HepG2 (cell line): ENCODE results near the gene TRIP4. TPM values are rescaled to one million over a fixed set of nuclear protein-coding genes. Genes with fewer than 3 reads are reported as not detected.

Source experiments
- CBX5 ChIP-seq: sonication (generic); formaldehyde crosslinking; IDR thresholded peaks from 2 replicates; pipeline ENCODE4 v1.4.0; 2020; ENCODE audit warnings: missing genetic modification reagents, borderline replicate concordance
- CREB1 ChIP-seq, 2 experiments: fragments of 450-650 bp in 1 of 2; IDR thresholded peaks; 2 replicates each; pipeline ENCODE4 v1.6.1; 2016 to 2017; ENCODE audit warnings: control low read depth in 1 of 2, mild to moderate bottlenecking in 1 of 2, missing compliant biosample characterization in 1 of 2, missing genetic modification characterization in 1 of 2
- ETV6 ChIP-seq: sonication (generic); formaldehyde crosslinking; conservative IDR thresholded peaks from 2 replicates; pipeline ENCODE4 v1.4.0; 2020; ENCODE audit warnings: missing genetic modification reagents
- HNRNPL ChIP-seq: fragments of 200-400 bp; formaldehyde crosslinking; IDR thresholded peaks from 2 replicates; pipeline ENCODE4 v1.6.1; 2017; ENCODE audit warnings: mild to moderate bottlenecking, low read depth, low read length
- KDM6A ChIP-seq: IDR thresholded peaks from 2 replicates; pipeline ENCODE4 v1.6.1; 2016; ENCODE audit warnings: low read depth
- NBN ChIP-seq: fragments of 450-650 bp; conservative IDR thresholded peaks from 2 replicates; pipeline ENCODE4 v1.6.1; 2017
- NFRKB ChIP-seq: fragments of 450-650 bp; IDR thresholded peaks from 2 replicates; pipeline ENCODE4 v1.6.1; 2017
- POGZ ChIP-seq: sonication (generic); formaldehyde crosslinking; IDR thresholded peaks from 2 replicates; pipeline ENCODE4 v1.4.0; 2020; ENCODE audit warnings: mild to moderate bottlenecking, missing genetic modification reagents
- RCOR2 ChIP-seq: IDR thresholded peaks from 2 replicates; pipeline ENCODE4 v1.6.1; 2016; ENCODE audit warnings: missing biosample characterization, missing genetic modification reagents
- SALL1 ChIP-seq: sonication (generic); formaldehyde crosslinking; IDR thresholded peaks from 2 replicates; pipeline ENCODE4 v1.8.0; 2022; ENCODE audit warnings: mild to moderate bottlenecking, missing genetic modification reagents
- TBL1XR1 ChIP-seq: fragments of 150-350 bp; IDR thresholded peaks from 2 replicates; pipeline ENCODE4 v1.6.1; 2014; ENCODE audit warnings: borderline replicate concordance, low read length; ENCODE audit not compliant: partially characterized antibody
- TEAD2 ChIP-seq: sonication (generic); formaldehyde crosslinking; IDR thresholded peaks from 2 replicates; pipeline ENCODE4 v1.9.0; 2021; ENCODE audit warnings: missing genetic modification reagents
- ZNF224 ChIP-seq: sonication (generic); formaldehyde crosslinking; IDR thresholded peaks from 2 replicates; pipeline ENCODE4 v1.5.0; 2020; ENCODE audit warnings: mild to moderate bottlenecking, missing genetic modification reagents
- ZNF543 ChIP-seq: sonication (generic); formaldehyde crosslinking; IDR thresholded peaks from 2 replicates; pipeline ENCODE4 v1.4.0; 2020; ENCODE audit warnings: mild to moderate bottlenecking, missing genetic modification reagents
- ZNF550 ChIP-seq: sonication (generic); formaldehyde crosslinking; IDR thresholded peaks from 2 replicates; pipeline ENCODE4 v1.4.0; 2020; ENCODE audit warnings: mild to moderate bottlenecking, missing genetic modification reagents, borderline replicate concordance
- polyA plus RNA-seq, 8 experiments: library from polyadenylated mRNA; depleted of rRNA in 3 of 8; stranded (reverse) in 7 of 8; unstranded in 1 of 8; fragments of >200 nt; fragmentation: Illumina TruSeq in 4 of 8; extraction: Trizol in 4 of 8; gene quantifications; 2 replicates each; pipeline versions ENCODE4 v1.2.1 to v1.2.3, GENCODE V29; 2011 to 2016; ENCODE audit warnings: low read depth in 4 of 8, missing spikeins in 1 of 8, mixed read lengths in 1 of 8; ENCODE audit not compliant: insufficient read depth in 1 of 8
- total RNA-seq, 5 experiments: library from RNA; depleted of rRNA; stranded (reverse); fragments of >200 nt; fragmentation: Illumina TruSeq; extraction: Trizol; gene quantifications; 2 replicates each; pipeline ENCODE4 v1.2.3, GENCODE V29; 2016; ENCODE audit warnings: low read depth in 1 of 5
- TF ChIP-seq, protein P1 (sequence below): sonication (generic); formaldehyde crosslinking; IDR thresholded peaks from 2 replicates; pipeline ENCODE4 v1.8.1; 2023; ENCODE audit warnings: mild to moderate bottlenecking, inconsistent platforms, moderate library complexity, missing genetic modification reagents, borderline replicate concordance
- TF ChIP-seq, protein P2 (sequence below): sonication (generic); formaldehyde crosslinking; IDR thresholded peaks from 2 replicates; pipeline ENCODE4 v1.4.0; 2020; ENCODE audit warnings: missing genetic modification reagents
- TF ChIP-seq, protein P3 (sequence below): IDR thresholded peaks from 2 replicates; pipeline ENCODE4 v1.6.1; 2016; ENCODE audit warnings: missing biosample characterization, missing genetic modification reagents, low read depth
- TF ChIP-seq, protein P4 (sequence below): sonication (generic); formaldehyde crosslinking; IDR thresholded peaks from 2 replicates; pipeline ENCODE4 v1.4.0; 2020; ENCODE audit warnings: low read depth, missing genetic modification reagents
- TF ChIP-seq, protein P5 (sequence below): sonication (generic); formaldehyde crosslinking; IDR thresholded peaks from 2 replicates; pipeline ENCODE4 v1.5.0; 2020; ENCODE audit warnings: mild to moderate bottlenecking, missing genetic modification reagents

The TRIP4 gene
- total and polyA plus RNA-seq, 2 of the 13 experiments (the other 11 are each of a cell fraction or from before 2014, with no cell fraction given) = 7.1 to 11.8 TPM

DNA sequence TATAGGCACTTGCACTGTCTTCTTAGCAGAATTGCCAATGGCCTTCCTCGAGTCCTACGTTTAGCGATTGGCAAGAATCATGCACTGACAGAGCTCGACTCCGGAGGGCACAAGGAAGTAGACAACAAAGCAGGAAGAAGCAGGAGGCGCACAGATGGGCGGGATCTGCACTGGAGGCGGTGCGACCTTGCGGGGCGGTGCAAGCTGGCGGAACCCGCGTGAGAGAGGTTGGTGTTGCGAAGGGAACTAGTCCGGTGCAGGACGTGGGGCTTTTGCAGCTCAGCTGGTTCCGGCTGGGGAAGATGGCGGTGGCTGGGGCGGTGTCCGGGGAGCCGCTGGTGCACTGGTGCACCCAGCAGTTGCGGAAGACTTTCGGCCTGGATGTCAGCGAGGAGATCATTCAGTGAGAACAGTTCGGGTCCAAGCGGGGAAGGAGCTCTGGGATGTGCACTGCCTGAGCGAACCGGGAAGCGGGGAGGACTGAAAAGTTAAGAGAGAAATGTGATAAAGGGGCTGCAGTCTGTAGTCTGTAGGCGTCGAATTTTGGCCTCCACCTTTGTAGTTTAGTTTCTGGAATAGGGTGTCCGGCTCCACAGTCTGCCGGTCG, at the start of gene TRIP4 (continued):
- TF ChIP-seq, protein P1, sequence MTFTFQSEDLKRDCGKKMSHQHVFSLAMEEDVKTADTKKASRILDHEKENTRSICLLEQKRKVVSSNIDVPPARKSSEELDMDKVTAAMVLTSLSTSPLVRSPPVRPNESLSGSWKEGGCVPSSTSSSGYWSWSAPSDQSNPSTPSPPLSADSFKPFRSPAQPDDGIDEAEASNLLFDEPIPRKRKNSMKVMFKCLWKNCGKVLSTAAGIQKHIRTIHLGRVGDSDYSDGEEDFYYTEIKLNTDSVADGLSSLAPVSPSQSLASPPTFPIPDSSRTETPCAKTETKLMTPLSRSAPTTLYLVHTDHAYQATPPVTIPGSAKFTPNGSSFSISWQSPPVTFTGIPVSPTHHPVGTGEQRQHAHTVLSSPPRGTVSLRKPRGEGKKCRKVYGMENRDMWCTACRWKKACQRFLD (CRISPR knock-in tag) = peak; percentile 94
- TF ChIP-seq ZNF550 (CRISPR knock-in tag) = no peak
- TF ChIP-seq, protein P2, sequence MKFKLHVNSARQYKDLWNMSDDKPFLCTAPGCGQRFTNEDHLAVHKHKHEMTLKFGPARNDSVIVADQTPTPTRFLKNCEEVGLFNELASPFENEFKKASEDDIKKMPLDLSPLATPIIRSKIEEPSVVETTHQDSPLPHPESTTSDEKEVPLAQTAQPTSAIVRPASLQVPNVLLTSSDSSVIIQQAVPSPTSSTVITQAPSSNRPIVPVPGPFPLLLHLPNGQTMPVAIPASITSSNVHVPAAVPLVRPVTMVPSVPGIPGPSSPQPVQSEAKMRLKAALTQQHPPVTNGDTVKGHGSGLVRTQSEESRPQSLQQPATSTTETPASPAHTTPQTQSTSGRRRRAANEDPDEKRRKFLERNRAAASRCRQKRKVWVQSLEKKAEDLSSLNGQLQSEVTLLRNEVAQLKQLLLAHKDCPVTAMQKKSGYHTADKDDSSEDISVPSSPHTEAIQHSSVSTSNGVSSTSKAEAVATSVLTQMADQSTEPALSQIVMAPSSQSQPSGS (CRISPR knock-in tag) = peak; percentile 97
- TF ChIP-seq CBX5 (CRISPR knock-in tag) = peak; percentile 99
- TF ChIP-seq ZNF543 (CRISPR knock-in tag) = peak; percentile 95; the same call in 1 of the 2 replicates
- TF ChIP-seq, protein P3, sequence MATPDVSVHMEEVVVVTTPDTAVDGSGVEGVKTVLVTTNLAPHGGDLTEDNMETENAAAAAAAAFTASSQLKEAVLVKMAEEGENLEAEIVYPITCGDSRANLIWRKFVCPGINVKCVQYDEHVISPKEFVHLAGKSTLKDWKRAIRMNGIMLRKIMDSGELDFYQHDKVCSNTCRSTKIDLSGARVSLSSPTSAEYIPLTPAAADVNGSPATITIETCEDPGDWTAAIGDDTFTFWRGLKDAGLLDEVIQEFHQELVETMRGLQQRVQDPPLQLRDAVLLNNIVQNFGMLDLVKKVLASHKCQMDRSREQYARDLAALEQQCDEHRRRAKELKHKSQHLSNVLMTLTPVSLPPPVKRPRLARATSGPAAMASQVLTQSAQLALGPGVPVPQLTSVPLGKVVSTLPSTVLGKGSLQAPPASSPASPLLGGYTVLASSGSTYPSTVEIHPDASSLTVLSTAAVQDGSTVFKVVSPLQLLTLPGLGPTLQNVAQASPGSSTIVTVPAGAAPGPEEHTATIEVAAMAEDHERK = no peak
- TF ChIP-seq TBL1XR1 = peak; percentile 80
- TF ChIP-seq ZNF224 (CRISPR knock-in tag) = 0 out of 2 replicates have a peak, but pooled peaks have one; percentile 81
- peak; percentile 96 for TF ChIP-seq ETV6 (CRISPR knock-in tag)
- TF ChIP-seq HNRNPL = peak; percentile 79; the same call in 1 of the 2 replicates
- TF ChIP-seq RCOR2 (CRISPR knock-in tag) = no peak
- peak; percentile 100 for TF ChIP-seq POGZ (CRISPR knock-in tag)
- TF ChIP-seq, protein P4, sequence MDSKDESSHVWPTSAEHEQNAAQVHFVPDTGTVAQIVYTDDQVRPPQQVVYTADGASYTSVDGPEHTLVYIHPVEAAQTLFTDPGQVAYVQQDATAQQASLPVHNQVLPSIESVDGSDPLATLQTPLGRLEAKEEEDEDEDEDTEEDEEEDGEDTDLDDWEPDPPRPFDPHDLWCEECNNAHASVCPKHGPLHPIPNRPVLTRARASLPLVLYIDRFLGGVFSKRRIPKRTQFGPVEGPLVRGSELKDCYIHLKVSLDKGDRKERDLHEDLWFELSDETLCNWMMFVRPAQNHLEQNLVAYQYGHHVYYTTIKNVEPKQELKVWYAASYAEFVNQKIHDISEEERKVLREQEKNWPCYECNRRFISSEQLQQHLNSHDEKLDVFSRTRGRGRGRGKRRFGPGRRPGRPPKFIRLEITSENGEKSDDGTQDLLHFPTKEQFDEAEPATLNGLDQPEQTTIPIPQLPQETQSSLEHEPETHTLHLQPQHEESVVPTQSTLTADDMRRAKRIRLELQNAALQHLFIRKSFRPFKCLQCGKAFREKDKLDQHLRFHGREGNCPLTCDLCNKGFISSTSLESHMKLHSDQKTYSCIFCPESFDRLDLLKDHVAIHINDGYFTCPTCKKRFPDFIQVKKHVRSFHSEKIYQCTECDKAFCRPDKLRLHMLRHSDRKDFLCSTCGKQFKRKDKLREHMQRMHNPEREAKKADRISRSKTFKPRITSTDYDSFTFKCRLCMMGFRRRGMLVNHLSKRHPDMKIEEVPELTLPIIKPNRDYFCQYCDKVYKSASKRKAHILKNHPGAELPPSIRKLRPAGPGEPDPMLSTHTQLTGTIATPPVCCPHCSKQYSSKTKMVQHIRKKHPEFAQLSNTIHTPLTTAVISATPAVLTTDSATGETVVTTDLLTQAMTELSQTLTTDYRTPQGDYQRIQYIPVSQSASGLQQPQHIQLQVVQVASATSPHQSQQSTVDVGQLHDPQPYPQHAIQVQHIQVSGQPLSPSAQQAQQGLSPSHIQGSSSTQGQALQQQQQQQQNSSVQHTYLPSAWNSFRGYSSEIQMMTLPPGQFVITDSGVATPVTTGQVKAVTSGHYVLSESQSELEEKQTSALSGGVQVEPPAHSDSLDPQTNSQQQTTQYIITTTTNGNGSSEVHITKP = peak; percentile 95
- TF ChIP-seq CREB1 (IDR thresholded peaks at IDR 0.05) = peak; percentile 74
- TF ChIP-seq CREB1 (CRISPR knock-in tag; IDR thresholded peaks at IDR 0.05) = peak; percentile 85
- TF ChIP-seq SALL1 = peak; percentile 98
- no peak for TF ChIP-seq NBN
- TF ChIP-seq, protein P5, sequence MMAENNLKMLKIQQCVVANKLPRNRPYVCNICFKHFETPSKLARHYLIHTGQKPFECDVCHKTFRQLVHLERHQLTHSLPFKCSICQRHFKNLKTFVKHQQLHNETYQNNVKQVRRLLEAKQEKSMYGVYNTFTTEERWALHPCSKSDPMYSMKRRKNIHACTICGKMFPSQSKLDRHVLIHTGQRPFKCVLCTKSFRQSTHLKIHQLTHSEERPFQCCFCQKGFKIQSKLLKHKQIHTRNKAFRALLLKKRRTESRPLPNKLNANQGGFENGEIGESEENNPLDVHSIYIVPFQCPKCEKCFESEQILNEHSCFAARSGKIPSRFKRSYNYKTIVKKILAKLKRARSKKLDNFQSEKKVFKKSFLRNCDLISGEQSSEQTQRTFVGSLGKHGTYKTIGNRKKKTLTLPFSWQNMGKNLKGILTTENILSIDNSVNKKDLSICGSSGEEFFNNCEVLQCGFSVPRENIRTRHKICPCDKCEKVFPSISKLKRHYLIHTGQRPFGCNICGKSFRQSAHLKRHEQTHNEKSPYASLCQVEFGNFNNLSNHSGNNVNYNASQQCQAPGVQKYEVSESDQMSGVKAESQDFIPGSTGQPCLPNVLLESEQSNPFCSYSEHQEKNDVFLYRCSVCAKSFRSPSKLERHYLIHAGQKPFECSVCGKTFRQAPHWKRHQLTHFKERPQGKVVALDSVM = peak; percentile 69; the same call in 1 of the 2 replicates
- TF ChIP-seq KDM6A (CRISPR knock-in tag) = peak; percentile 47; the same call in 1 of the 2 replicates
- TF ChIP-seq TEAD2 = peak; percentile 91; the same call in 1 of the 2 replicates
- TF ChIP-seq NFRKB = peak; percentile 87
